Activated T-cell treated with anti-CD3 and anti-CD28 coated beads, Interleukin-2, amount 50 U/mL, for 1 hour (primary cell): ENCODE data around the gene RND1.

ENCODE experiments used
- DNase-seq: peaks from one replicate; pipeline ENCODE4 v3.0.0-alpha.2; 2020

Gene RND1

GRCh38 chr12:48826209-48826855, 39.3 kb downstream of the RND1 start:
- DNase-seq, result no peak

DNA sequence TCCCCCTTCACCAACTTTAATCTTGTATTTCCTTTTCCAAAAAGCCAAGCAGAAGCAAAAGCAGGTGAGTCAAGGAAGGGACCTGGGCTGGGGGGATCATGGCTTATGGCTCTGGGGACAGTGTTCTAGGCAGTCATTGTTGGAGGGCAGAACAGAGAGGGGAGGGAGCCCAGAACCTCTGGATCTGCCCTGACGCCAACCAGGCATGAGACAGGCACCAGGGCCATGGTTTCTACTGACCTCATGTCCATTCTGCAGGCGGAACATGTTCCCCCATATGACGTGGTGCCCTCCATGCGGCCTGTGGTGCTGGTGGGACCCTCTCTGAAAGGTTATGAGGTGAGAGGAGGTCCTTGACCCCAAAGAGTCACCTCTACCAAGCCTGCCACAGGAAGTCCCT, 40.8 kb downstream of the RND1 start:
- DNase-seq, result no peak

DNA sequence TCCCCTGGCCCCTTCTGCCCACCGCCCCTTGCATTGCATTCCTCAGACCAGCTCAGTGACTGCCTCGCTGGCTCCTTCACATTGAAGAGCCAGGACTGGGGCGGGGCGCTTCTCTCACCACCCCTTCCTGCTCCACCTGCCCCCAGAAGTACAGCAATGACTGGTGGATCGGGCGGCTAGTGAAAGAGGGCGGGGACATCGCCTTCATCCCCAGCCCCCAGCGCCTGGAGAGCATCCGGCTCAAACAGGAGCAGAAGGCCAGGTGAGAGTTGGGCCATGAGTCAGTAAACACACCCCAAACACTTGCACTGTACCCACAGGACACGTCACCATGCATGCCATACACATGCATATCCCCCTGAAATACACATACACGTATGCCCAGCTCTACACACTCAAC, 41.6 kb downstream of the RND1 start:
- no peak for DNase-seq

- DNase-seq, result no peak
Measured at GRCh38 chr12:48823281-48823680, 42.4 kb downstream of the RND1 start.

GRCh38 chr12:48822711-48823110, 43.0 kb downstream of the RND1 start:
- DNase-seq, result no peak

DNA sequence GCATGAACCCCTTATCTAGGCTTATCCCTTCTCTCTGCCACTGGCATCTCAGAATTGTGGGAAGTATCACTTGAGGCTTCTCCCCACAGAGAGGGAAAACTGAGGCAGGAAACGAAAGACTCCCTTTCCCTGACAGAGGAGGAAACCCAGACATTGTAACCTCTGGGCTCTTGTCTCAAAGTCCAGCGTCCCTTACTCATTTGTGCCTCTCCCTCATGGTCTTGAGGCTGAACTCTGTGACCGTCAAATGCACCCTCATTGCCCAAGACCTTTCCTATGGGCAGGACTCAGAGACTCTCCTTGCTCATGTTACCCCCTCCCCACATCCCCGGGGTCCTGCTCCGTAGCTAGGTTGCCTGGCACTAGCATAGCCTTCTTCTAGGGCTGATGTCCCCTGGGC, 43.5 kb downstream of the RND1 start:
- no peak for DNase-seq

DNA sequence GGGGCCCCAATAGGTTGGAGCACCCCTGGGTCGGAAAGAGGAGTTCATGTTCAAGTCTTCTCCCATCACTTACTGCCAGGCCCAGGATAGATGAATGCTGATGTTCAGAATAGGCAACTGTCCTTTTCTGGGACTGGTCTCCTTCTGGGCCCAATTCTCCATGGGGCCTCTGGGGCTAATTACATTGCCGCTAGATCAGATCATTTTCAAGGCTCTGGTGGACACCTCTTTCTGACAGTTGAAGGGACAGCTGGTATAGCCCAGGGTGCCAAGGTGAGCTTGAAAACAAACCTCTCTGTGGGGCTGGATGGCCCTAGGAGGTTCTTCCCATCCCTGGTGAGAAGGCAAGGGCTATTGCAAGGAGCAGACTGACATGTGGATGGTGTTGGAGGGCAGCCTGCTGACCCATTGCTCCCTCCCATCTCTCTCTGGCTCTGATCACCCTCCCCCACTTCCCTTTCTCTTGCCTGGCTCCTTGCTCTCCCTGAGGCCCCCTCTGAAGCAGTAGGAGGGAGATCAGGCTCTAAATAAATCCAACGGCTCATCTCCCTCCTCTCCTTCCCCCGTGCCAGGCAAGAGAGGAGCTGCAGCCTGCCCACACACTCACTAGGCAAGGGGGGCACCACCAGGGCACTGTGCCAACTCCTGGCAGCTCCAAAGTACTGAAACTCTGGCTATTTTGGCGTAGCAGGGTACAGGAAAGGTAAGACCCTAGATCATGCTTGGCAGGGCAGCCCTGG, 45.5 kb downstream of the RND1 start:
- DNase-seq, result no peak

- DNase-seq, result no peak
Measured at GRCh38 chr12:48818831-48819590, 46.7 kb downstream of the RND1 start.

DNA sequence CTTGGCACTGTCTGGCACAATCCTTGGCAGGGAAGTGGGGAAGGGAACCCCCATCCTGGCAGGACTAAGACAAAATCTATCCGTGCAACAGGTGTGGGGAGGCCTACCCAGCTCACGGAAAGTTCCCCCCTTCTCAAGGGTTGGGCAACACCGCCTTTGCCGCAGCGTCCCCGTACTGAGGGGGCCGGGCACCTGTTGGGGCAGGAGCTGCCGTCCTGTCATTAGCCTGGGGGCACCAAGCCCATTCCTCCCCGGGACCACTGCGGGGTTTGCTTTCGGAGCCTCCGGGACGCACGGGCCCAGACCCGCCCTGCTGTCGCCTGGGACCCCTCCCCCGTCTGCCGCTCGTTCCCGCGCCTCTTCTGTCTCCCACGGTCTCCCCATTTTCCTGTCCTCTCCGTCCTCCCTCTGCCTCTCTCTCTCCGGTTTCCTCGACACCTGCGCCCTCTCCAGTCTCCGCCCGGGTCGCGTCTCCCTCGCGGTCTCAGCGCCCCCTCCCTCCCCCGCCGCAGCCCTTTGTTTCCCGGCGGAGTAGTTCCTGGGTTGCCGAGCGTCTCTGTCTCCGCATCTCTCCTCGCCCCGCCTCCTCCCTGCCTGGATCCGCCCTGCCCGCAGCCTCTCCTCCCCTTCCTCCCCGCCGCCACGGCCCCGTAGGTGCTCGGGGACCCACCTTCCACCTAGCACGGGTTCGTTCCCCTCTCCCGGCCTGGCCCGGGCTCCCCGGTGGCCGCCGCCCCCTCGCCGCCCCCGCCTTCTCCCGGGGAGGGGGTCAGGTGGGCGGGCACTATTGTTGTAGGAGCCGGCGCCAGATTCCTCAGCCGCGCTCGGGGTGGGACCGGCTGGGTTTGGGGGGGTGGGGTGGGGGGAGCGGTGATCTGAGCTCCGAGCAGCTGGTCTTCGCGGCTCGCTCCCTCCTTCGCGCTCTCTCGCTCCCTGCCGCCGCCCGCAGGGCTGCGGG, 47.5 kb downstream of the RND1 start, which contains the start of gene CACNB3:
TSS of gene CACNB3 (plus strand) at position 624 of the 958 bp plus-strand sequence. CDS start 434 bp downstream, outside the sequence.
- DNase-seq, result peak; percentile 82

- no peak for DNase-seq
Measured at GRCh38 chr12:48816143-48816854, 49.4 kb downstream of the RND1 start.

DNA sequence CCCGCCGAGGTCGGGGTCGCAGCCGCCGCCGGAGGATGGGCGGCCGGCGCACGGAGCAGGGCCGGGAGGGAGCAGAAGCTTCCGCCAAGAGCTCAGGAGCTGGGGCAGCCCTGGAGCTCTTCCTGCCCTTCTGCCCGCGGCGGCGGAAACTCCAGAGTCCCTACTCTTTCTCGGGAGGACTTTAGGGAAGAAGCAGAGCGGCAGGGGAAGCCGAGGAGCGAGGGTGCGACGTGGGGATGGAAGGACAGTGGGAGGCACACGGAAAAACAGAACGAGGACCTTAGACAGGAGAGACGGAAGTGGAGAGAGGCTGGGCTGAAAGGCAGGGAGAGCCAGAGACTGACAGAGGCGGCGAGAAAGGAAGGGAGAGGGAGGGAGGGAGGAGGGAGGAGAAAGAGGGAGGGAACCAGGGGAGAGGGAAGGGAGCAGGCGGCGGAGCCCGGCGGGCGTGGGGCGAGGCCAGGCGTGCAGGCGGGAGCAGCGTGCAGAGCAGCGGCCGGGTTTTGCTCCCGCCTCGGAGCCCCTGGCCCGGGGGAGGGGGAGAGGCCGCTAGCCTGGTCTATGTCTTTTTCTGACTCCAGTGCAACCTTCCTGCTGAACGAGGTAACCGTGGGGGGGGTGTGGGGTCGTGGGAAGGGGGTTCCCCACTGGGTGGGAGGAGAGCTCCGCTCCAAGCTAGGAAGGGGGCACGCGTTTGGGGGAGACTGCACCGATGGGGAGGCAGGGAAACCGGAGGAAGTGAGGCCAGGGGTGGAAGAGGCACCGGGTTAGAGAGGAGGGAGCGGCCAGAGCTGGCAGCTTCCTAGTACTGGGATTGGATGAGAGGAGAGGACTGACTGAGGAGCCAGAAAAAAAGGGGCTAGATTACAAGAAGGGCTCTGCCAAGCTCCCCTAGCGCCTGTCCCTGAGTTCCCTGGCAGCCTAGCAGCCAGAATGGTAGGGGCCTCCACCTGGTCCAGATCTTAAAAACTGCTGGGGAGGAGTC, 50.3 kb downstream of the RND1 start:
- DNase-seq, result peak; percentile 35

DNA sequence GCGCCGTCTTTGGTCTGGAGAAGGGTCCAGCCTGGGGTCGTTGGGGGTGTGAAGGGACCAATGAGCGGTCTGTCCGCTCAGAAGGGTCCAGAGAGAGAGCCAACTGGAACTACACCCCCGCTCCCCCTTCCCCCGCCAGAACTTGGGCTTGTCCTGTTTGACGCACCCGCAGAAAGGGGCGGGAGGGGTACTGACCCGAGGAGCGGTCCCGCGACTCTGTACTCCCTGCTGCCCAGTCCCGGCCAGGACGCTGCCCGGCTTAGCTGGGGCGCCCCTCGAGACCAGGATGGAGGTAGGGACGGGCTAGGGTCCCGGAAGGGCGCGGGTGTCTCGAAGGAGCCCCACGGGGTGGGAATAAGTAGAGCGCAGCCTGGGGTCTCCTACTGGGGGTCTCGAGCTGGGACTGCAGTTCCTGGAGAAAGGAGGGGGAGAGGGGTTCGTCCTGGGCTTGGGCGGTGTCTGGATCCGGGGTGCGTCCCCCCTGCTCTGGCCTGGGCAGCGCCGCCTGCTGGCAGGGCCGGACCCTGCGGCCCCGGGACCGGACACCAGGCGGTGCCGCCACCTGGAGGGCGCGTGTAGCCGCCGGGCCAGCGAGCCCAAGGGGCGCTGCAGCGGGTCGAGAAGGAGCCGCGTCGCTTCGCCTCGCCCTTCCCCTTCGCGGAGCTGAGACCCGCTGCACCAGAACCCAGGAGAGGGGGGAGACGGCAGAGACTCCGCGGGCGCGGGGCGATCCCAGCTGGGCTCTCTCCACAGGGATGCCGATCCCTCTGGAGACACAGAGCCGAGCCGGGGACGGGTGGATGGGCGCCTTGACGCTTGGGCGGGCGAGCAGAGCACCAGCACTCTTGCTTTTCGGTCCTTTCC, 51.2 kb downstream of the RND1 start:
- DNase-seq, result peak; percentile 80

DNA sequence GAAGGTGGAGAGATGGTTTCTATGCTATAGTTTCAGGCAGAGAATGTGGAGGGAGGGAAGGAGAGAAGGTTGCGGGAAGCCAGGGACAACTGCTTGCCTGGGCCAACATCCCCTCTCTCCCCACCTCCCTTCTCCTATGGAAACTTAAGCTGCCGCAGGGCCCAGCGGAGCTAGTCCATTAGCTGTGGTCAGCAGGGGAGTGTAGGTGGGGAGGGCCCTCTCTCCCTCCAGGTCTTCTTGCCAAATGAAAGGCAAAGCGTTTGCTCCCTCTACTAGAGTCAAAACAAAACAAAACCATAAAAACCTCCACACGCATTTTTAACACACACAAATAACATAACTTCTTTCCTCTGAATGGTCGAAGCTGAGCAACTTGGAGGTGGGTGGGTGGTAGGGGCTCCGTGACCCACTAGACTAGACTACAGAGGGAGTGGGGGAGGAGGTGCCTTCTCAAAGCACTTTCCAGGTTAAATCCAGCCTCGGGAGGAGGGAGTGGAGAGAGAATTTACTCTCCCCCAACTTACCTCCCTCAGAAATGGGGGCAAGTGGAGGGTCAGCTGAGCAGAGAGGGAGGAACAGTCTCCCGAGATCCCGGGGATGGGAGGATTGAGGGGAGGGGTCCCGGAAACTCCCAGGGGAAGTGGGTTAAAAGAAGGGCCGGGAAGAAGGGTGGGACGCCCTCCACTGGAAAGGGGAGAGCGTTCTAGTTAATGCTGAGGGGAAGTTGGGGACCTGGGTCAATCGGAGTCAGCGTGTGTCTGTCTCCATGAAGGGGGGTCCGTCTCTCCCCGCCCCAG, 52.0 kb downstream of the RND1 start:
- DNase-seq, result no peak

DNA sequence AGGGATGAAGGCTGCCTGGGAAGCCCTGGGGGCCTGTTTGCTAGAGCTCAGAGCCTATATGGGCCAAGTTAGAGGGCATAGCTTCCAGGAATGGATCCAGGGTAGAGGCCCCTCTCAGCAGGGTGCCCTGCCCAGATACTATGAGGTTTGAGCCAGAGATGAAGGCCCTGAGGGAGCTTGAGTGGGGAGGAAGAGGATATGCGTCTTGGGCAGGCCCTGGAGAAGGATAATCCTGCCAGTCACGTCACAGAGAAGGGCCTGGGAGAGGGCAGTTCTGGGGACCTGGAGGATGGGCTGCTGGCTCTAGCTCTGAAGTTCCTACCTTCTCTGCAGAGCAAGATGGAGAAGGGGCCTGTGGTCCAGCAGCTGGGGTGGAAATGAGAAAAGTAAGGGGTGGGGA, 53.3 kb downstream of the RND1 start:
- no peak for DNase-seq

DNA sequence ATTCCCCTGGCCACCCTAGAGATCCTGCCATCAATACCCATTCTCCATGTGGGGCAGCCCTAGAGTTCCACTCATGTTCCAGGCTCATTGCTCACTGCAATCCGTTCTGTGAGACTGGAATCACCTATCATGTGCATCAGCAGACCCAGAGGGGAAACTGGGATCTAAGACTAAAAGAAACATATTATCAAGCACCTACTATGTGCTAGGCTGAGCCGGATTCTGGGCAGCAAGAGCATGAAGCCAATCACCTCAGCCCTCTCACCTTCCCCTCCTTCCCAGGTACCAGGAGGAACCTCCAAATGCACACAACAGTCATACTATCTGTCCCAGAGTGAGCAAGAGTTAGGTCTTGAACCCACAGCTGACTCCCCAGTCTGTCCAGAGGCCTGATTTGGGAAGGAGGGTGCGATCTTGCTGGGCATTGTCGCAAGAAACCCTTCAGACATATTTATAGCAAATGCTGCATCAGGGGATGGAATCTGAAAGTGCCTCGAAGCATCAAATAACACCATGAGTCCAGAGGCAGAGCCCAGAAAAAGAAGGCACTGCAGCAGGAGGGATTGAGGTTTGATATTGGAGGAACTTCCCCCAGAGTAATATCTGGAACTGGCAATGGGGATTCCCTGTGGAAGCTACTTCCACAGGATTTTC, 54.1 kb downstream of the RND1 start:
- DNase-seq, result no peak

GRCh38 chr12:48810903-48811431, 54.7 kb downstream of the RND1 start:
- DNase-seq, result no peak

DNA sequence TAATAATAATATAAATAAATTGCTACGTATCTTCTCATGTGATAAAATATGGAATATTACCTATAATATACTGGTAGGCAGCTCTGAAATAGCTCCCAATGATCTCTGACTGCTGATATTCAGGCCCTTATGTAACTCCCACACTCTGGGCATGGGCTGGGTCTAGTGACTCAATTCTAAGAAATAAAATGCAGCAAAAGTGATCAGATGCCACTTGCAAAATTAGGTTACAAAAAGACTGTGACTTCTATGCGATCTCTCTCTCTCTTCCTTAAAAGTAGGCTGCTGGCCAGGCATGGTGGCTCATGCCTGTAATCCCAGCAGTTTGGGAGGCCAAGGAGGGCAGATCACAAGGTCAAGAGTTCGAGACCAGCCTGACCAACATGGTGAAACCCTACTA, 57.7 kb downstream of the RND1 start:
- DNase-seq, result no peak
